Brain microvascular endothelial cell (primary cell): ENCODE results near the gene AGPAT2.

Source experiments
- DNase-seq: peaks from one replicate; pipeline ENCODE4 v3.0.0-alpha.2; 2020
- H3K27ac ChIP-seq: fragments of 250-450 bp; sonication (Bioruptor Pico); 2 replicates; pipeline ENCODE4 v1.5.1; 2020; ENCODE audit warnings: mild to moderate bottlenecking, moderate library complexity
- H3K27me3 ChIP-seq: fragments of 250-450 bp; sonication (Bioruptor Pico); replicated peaks from 2 replicates; pipeline ENCODE4 v1.5.1; 2020; ENCODE audit warnings: mild to moderate bottlenecking
- H3K36me3 ChIP-seq: fragments of 250-450 bp; sonication (Bioruptor Pico); replicated peaks from 2 replicates; pipeline ENCODE4 v1.5.1; 2020; ENCODE audit warnings: mild to moderate bottlenecking
- H3K4me3 ChIP-seq: 2 replicates; pipeline ENCODE4 v1.5.1; 2011; ENCODE audit warnings: low read depth, mild to moderate bottlenecking, control low read depth, low read length, moderate library complexity
- CTCF ChIP-seq: IDR thresholded peaks from 2 replicates; pipeline ENCODE4 v1.5.1; 2011; ENCODE audit warnings: low read depth, mild to moderate bottlenecking, moderate library complexity, low read length, control low read depth, inconsistent platforms; ENCODE audit errors: missing control alignments
- in situ Hi-C: cut with HindIII; loops from 2 replicates; pipeline ENCODE4 v1.10.0; 2017; ENCODE audit warnings: low sequenced_read_pairs, low pct_ligation_motif_present

Gene AGPAT2

DNA sequence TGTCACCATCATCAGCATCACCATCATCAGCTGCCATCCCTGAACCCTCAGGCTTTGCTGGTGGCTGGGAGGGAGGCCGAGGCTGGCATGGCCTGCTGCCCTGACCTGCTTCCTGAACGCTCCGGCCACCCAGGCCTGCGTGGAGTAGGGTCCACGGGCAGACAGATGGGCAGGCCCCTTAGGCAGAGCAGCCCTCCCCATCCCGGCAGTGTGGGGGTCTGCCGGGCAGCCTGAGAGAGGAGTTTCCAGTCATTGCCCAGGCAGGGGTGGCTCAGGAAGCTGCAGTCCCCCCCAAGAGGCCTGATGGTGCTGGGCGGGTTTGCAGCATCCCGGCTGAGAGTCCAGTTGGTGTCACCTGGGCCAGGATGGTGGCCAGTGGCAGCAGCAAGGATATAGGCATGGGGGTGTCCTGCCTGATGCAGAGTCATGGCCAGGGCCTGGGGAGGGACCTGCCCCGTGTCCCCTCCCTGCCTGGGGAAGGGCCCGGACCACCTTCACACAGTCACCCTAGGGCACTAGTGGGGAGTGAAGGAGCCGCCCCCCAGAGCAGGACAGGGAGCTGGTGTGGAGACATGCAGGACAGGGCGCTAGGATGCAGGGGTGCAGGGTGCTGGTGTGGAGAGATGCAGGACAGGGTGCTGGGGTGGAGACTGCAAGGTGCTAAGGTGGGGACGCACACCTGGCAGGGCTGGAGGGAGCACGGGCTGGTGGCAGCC lies 32.3 kb downstream of the AGPAT2 start:
- no peaks in the 10 kb centered on the region for H3K27me3 ChIP-seq
- no peak for TF ChIP-seq CTCF
- no peak for DNase-seq
- no peaks in the 10 kb centered on the region for H3K36me3 ChIP-seq
- no peak overlapping the region for H3K27ac ChIP-seq
- in situ Hi-C loops, result no loop called here
- no peak overlapping the region for H3K4me3 ChIP-seq

GRCh38 chr9:136653323-136654079 lies 33.8 kb downstream of the AGPAT2 start:
- in situ Hi-C loops, result no loop called here

DNA sequence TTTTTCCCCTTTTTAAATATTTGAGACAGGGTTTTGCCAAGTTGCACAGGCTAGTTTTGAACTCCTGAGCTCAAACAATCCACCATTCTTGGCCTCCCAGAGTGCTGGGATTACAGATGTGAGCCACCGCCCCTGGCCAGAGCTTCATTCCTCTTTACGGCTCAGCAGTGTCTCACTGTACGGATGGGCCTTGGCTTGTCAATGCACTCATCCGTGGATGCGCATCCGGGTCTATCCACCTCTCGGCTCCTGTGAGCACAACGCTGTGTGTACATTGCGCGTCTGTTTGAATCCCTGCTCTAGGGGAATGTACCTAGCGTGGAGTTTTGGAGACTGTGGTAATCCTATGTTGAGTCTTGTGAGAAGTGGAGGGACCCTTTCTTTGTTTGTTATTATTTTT lies 35.4 kb downstream of the AGPAT2 start:
- TF ChIP-seq CTCF, result no peak
- Histone ChIP-seq H3K4me3 (no peak overlapping the region), H3K36me3 (no peaks in the 10 kb centered on the region), H3K27me3 (no peaks in the 10 kb centered on the region), H3K27ac (no peak overlapping the region)
- in situ Hi-C loops, result no loop called here
- no peak for DNase-seq

More at GRCh38 chr9:136653323-136654079, 33.8 kb downstream of the AGPAT2 start:
- H3K36me3 ChIP-seq, result no peaks in the 10 kb centered on the region
- no peak overlapping the region for H3K27ac ChIP-seq
- no peak for TF ChIP-seq CTCF
- H3K4me3 ChIP-seq, result no peak overlapping the region
- H3K27me3 ChIP-seq, result no peaks in the 10 kb centered on the region
- no peak for DNase-seq

DNA sequence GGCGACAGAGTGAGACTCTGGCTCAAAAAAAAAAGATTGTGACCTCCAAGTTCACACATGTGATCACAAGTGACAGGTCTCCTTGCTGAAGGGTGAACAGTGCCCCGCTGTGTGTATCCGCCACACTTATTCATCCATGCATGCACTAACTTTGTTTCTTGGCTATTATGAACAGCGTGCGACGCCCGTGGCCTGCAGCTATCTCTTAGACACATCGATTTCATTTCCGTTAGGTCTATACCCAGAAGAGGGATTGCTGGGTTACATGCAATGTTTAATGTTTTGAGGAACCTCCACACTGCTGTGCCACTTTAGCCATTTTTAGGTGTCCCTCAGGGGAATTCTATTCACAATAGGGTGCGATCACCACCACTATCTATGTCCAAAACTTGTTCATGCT lies 36.6 kb downstream of the AGPAT2 start:
- Histone ChIP-seq H3K27me3 (no peaks in the 10 kb centered on the region), H3K36me3 (no peaks in the 10 kb centered on the region), H3K4me3 (no peak overlapping the region), H3K27ac (no peak overlapping the region)
- TF ChIP-seq CTCF, result no peak
- DNase-seq, result no peak
- in situ Hi-C loops, result no loop called here

DNA sequence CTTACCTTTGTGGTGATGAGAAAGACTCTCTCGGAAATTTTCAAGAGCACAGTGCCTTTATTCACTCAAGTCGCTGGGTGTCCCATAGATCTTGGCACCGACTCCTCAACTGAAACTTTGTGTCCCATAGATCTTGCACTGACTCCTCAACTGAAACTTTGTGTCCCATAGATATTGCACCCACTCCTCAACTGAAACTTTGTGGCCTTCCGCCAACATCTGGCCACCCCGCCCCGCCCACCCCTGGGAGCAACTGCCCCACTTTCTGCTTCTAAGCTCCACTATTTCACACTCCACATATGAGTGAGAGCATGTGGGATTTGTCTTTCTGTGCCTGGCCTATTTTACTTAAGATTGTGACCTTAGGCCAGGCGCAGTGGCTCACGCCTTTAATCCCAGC lies 37.2 kb downstream of the AGPAT2 start:
- H3K36me3 ChIP-seq, result no peaks in the 10 kb centered on the region
- no peak for TF ChIP-seq CTCF
- H3K4me3 ChIP-seq, result no peak overlapping the region
- no peaks in the 10 kb centered on the region for H3K27me3 ChIP-seq
- H3K27ac ChIP-seq, result no peak overlapping the region
- in situ Hi-C loops, result no loop called here
- no peak for DNase-seq
